GM10266 (cell line): ENCODE data around the gene EEA1.

ENCODE experiments used
- DNase-seq: peaks from one replicate; pipeline ENCODE4 v3.0.0; 2012; ENCODE audit errors: extremely low spot score
- CTCF ChIP-seq: IDR thresholded peaks from 2 replicates; pipeline ENCODE4 v1.5.1; 2012; ENCODE audit warnings: mild to moderate bottlenecking, low read depth; ENCODE audit not compliant: control insufficient read depth, insufficient read depth; ENCODE audit errors: missing control alignments

Gene EEA1

GRCh38 chr12:92949466-92949865, 20.4 kb upstream of the EEA1 start:
- TF ChIP-seq CTCF, result no peak
- DNase-seq, result no peak

- no peak for DNase-seq
Observed at GRCh38 chr12:92947589-92948215, 18.6 kb upstream of the EEA1 start.

GRCh38 chr12:92945659-92946220, 16.6 kb upstream of the EEA1 start:
- DNase-seq, result no peak

More at GRCh38 chr12:92947589-92948215, 18.6 kb upstream of the EEA1 start:
- no peak for TF ChIP-seq CTCF

GRCh38 chr12:92943482-92944250, 14.6 kb upstream of the EEA1 start:
- no peak for DNase-seq
- TF ChIP-seq CTCF, result no peak

More at GRCh38 chr12:92945659-92946220, 16.6 kb upstream of the EEA1 start:
- TF ChIP-seq CTCF, result no peak

- DNase-seq, result no peak
- TF ChIP-seq CTCF, result no peak
Observed at GRCh38 chr12:92942905-92943304, 13.8 kb upstream of the EEA1 start.

- TF ChIP-seq CTCF, result no peak
- DNase-seq, result no peak
Observed at GRCh38 chr12:92939116-92939515, 10.0 kb upstream of the EEA1 start.

- TF ChIP-seq CTCF, result no peak
- DNase-seq, result no peak
Observed at GRCh38 chr12:92938638-92939037, 9.5 kb upstream of the EEA1 start.
